Prostate gland (tissue), 2 donors: Measurements from ENCODE around the gene CRPPA. TPM values are rescaled to one million over a fixed set of nuclear protein-coding genes. Genes with fewer than 3 reads are reported as not detected.

Source experiments
- DNase-seq: peaks from one replicate; pipeline ENCODE4 v3.0.0-alpha.2; 2019; ENCODE audit warnings: low spot score
- H3K27ac ChIP-seq, 2 donors: fragments of 200-600 bp; sonication (generic); 2 replicates each; pipeline ENCODE4 v1.5.1; 2017 to 2019
- H3K27me3 ChIP-seq: fragments of 200-600 bp; sonication (generic); replicated peaks from 2 replicates; pipeline ENCODE4 v1.5.1; 2019; ENCODE audit not compliant: insufficient read depth
- H3K36me3 ChIP-seq, 2 donors: fragments of 200-600 bp; sonication (generic); 1 replicate in 1 of 2; 2 replicates in 1 of 2; pipeline versions ENCODE4 v1.5.1 to v1.8.1; 2017 to 2019
- H3K4me1 ChIP-seq: fragments of 200-600 bp; sonication (generic); replicated peaks from 2 replicates; pipeline ENCODE4 v1.5.1; 2019
- H3K4me3 ChIP-seq, 2 donors: fragments of 200-600 bp; sonication (generic); 2 replicates each; pipeline ENCODE4 v1.5.1; 2017 to 2019
- H3K9me3 ChIP-seq: fragments of 200-600 bp; sonication (generic); 2 replicates; pipeline ENCODE4 v1.5.1; 2017
- CTCF ChIP-seq, 4 experiments: fragments of 200-600 bp in 2 of 4; fragments of 450-650 bp in 2 of 4; sonication (generic) in 2 of 4; IDR thresholded peaks; 1 replicate in 3 of 4; 2 replicates in 1 of 4; pipeline ENCODE4 v1.5.1; 2016 to 2019; ENCODE audit warnings: antibody characterized with exemption in 4 of 4, mild to moderate bottlenecking in 2 of 4, moderate library complexity in 2 of 4
- POLR2A ChIP-seq: fragments of 450-650 bp; IDR thresholded peaks from one replicate; pipeline ENCODE4 v1.6.1; 2016; ENCODE audit warnings: antibody characterized with exemption, mild to moderate bottlenecking
- POLR2AphosphoS5 ChIP-seq: sonication (generic); formaldehyde crosslinking; IDR thresholded peaks from one replicate; pipeline ENCODE4 v1.6.1; 2017; ENCODE audit warnings: antibody characterized with exemption
- WGBS: methylation state at CpG from one replicate; pipeline ENCODE4 v1.1.5; 2018; 5-methylcytosine and 5-hydroxymethylcytosine counted together
- intact Hi-C: fragments of 100-400 bp; cut with DNase I; formaldehyde crosslinking; loops from one replicate; pipeline ENCODE4 v1.14.2; 2022
- total RNA-seq, 2 donors: library from RNA; depleted of rRNA; stranded (reverse); fragments of >200 nt; gene quantifications; one replicate each; pipeline ENCODE4 v1.1.0, GENCODE V29; 2016

Gene CRPPA
- total RNA-seq, 2 donors from 2014 or later = 1.6 to 3.7 TPM

- whole genome bisulfite sequencing = 97% methylated on average over 1 of the region's 1 CpG
- Histone ChIP-seq H3K9me3 (no peaks in the 10 kb centered on the region), H3K4me3 (no peak overlapping the region), H3K27me3 (no peaks in the 10 kb centered on the region), H3K4me1 (no peaks in the 10 kb centered on the region), H3K36me3 (no peaks in the 10 kb centered on the region), H3K27ac (no peak overlapping the region)
- DNase-seq = no peak
- intact Hi-C loops = no loop called here
- TF ChIP-seq POLR2AphosphoS5 = no peak
- no peak for TF ChIP-seq POLR2A
- TF ChIP-seq CTCF (IDR thresholded peaks at IDR 0.05) = no peak
Measured at GRCh38 chr7:16402940-16403339, 18.4 kb downstream of the CRPPA start.

GRCh38 chr7:16402091-16402490, 19.2 kb downstream of the CRPPA start:
- no peaks in the 10 kb centered on the region for H3K27me3 ChIP-seq
- TF ChIP-seq POLR2A = no peak
- peak; percentile 49 for TF ChIP-seq POLR2AphosphoS5
- intact Hi-C loops = no loop called here
- no peaks in the 10 kb centered on the region for H3K4me1 ChIP-seq
- H3K36me3 ChIP-seq = no peaks in the 10 kb centered on the region
- no peaks in the 10 kb centered on the region for H3K9me3 ChIP-seq
- no peak overlapping the region for H3K27ac ChIP-seq
- no peak overlapping the region for H3K4me3 ChIP-seq
- DNase-seq = no peak

GRCh38 chr7:16400893-16401275, 20.5 kb downstream of the CRPPA start:
- Histone ChIP-seq H3K4me1 (no peaks in the 10 kb centered on the region), H3K4me3 (no peak overlapping the region), H3K27me3 (no peaks in the 10 kb centered on the region), H3K36me3 (no peaks in the 10 kb centered on the region), H3K27ac (no peak overlapping the region), H3K9me3 (no peaks in the 10 kb centered on the region)
- TF ChIP-seq POLR2AphosphoS5 = no peak
- no peak for TF ChIP-seq POLR2A
- DNase-seq = no peak
- intact Hi-C loops = no loop called here

- TF ChIP-seq POLR2A = no peak
- no peaks in the 10 kb centered on the region for H3K36me3 ChIP-seq
- H3K27me3 ChIP-seq = no peaks in the 10 kb centered on the region
- 95% methylated on average over 47 of the region's 47 CpGs for WGBS
- H3K9me3 ChIP-seq = no peaks in the 10 kb centered on the region
- no peaks in the 10 kb centered on the region for H3K4me1 ChIP-seq
- intact Hi-C loops = no loop called here
- no peak overlapping the region for H3K4me3 ChIP-seq
- no peak overlapping the region for H3K27ac ChIP-seq
- no peak for DNase-seq
Measured at GRCh38 chr7:16399916-16400892, 21.1 kb downstream of the CRPPA start.

- intact Hi-C loops = no loop called here
- 97% methylated on average over 32 of the region's 32 CpGs for WGBS
- H3K4me1 ChIP-seq = no peaks in the 10 kb centered on the region
- H3K9me3 ChIP-seq = no peaks in the 10 kb centered on the region
- no peaks in the 10 kb centered on the region for H3K27me3 ChIP-seq
- no peak overlapping the region for H3K4me3 ChIP-seq
- DNase-seq = no peak
- H3K27ac ChIP-seq = no peak overlapping the region
- no peaks in the 10 kb centered on the region for H3K36me3 ChIP-seq
- no peak for TF ChIP-seq POLR2AphosphoS5
- TF ChIP-seq CTCF (IDR thresholded peaks at IDR 0.05) = no peak
- TF ChIP-seq POLR2A = no peak
Measured at GRCh38 chr7:16399265-16399831, 22.0 kb downstream of the CRPPA start.

- WGBS = 96% methylated on average over 46 of the region's 46 CpGs
- DNase-seq = no peak
- no peak for TF ChIP-seq POLR2AphosphoS5
- TF ChIP-seq POLR2A = no peak
- no peak for TF ChIP-seq CTCF (IDR thresholded peaks at IDR 0.05)
Measured at GRCh38 chr7:16398146-16399017, 23.0 kb downstream of the CRPPA start.

More at GRCh38 chr7:16398146-16399017, 23.0 kb downstream of the CRPPA start:
- H3K27me3 ChIP-seq = no peaks in the 10 kb centered on the region
- H3K4me1 ChIP-seq = no peaks in the 10 kb centered on the region
- H3K36me3 ChIP-seq = no peaks in the 10 kb centered on the region
- intact Hi-C loops = no loop called here
- no peak overlapping the region for H3K4me3 ChIP-seq
- no peak overlapping the region for H3K27ac ChIP-seq
- no peaks in the 10 kb centered on the region for H3K9me3 ChIP-seq
